KMS-11 (cell line): ENCODE results near the gene CDK2.

Source experiments
- H2AFZ ChIP-seq: fragments of 200-600 bp; sonication (generic); 2 replicates; pipeline ENCODE4 v1.6.1; 2016; ENCODE audit warnings: antibody characterized with exemption, mixed run types, low read depth
- H3K27ac ChIP-seq: fragments of 200-600 bp; sonication (generic); 2 replicates; pipeline ENCODE4 v1.6.1; 2016; ENCODE audit warnings: mild to moderate bottlenecking, mixed run types
- H3K27me3 ChIP-seq: fragments of 200-600 bp; sonication (generic); 2 replicates; pipeline ENCODE4 v1.6.1; 2017; ENCODE audit warnings: mild to moderate bottlenecking, low read depth, mixed run types, moderate library complexity; ENCODE audit not compliant: insufficient read depth
- H3K36me3 ChIP-seq: fragments of 200-600 bp; sonication (generic); 2 replicates; pipeline ENCODE4 v1.6.1; 2017; ENCODE audit warnings: mild to moderate bottlenecking, mixed run types; ENCODE audit not compliant: insufficient read depth
- H3K4me1 ChIP-seq: fragments of 200-600 bp; sonication (generic); 2 replicates; pipeline ENCODE4 v1.6.1; 2016; ENCODE audit warnings: mild to moderate bottlenecking, low read depth, mixed run types; ENCODE audit not compliant: poor library complexity, severe bottlenecking
- H3K4me2 ChIP-seq: fragments of 200-600 bp; sonication (generic); 2 replicates; pipeline ENCODE4 v1.7.0; 2016; ENCODE audit warnings: mild to moderate bottlenecking, mixed run types
- H3K4me3 ChIP-seq: fragments of 200-600 bp; sonication (generic); IDR thresholded peaks from 2 replicates; pipeline ENCODE4 v1.6.1; 2017; ENCODE audit warnings: low read depth, low read length, mixed read lengths; ENCODE audit not compliant: insufficient read depth
- H3K79me2 ChIP-seq: fragments of 200-600 bp; sonication (generic); 2 replicates; pipeline ENCODE4 v1.6.1; 2016; ENCODE audit warnings: low read depth, mixed run types; ENCODE audit not compliant: insufficient read depth
- H3K9ac ChIP-seq: fragments of 200-600 bp; sonication (generic); 2 replicates; pipeline ENCODE4 v1.6.1; 2016; ENCODE audit warnings: mild to moderate bottlenecking, mixed run types
- H4K20me1 ChIP-seq: fragments of 200-600 bp; sonication (generic); 2 replicates; pipeline ENCODE4 v1.6.1; 2016; ENCODE audit warnings: mild to moderate bottlenecking, mixed run types; ENCODE audit not compliant: insufficient read depth
- TF ChIP-seq, protein P1 (sequence below): fragments of 200-600 bp; sonication (generic); conservative IDR thresholded peaks from 2 replicates; pipeline ENCODE4 v1.6.1; 2017; ENCODE audit warnings: low read depth, mild to moderate bottlenecking, antibody characterized with exemption, low read length, moderate library complexity, mixed read lengths

Gene CDK2

DNA sequence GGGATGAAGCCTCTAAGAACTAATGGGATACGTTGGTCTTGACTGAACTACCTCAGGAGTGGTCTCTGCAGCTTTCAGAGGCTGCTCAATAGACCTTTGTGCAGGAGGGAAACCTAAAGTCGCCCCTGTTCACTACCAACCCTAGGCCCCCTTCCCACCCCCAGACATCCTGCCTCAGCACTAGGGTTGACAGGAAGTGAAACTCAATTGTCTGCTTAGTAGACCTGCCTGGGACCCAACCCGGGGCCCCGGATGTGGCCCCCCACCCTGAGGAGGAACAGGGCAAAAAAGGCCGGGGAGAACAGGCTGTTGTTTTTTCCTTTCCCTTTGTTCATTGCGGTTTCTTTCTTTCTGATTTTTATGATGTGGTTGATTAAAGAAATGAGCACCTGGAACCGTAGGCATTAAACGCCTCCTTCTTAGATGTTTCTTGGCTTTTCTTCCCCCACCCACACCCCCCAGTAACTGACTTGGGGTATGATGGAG lies 37.3 kb upstream of the CDK2 start:
- Histone ChIP-seq H3K9ac (peak overlapping the region; percentile 85; the same call in 1 of the 2 replicates), H3K27ac (peak overlapping the region; percentile 93), H3K4me1 (peaks cover 61% of the 10 kb centered on the region), H3K79me2 (peaks cover 24% of the 10 kb centered on the region), H3K4me3 (no peak overlapping the region), H4K20me1 (no peaks in the 10 kb centered on the region), H3K36me3 (no peaks in the 10 kb centered on the region), H3K27me3 (no peaks in the 10 kb centered on the region; the same call in 1 of the 2 replicates), H2AFZ (peak overlapping the region; percentile 38), H3K4me2 (peak overlapping the region; percentile 80)
- TF ChIP-seq, protein P1, sequence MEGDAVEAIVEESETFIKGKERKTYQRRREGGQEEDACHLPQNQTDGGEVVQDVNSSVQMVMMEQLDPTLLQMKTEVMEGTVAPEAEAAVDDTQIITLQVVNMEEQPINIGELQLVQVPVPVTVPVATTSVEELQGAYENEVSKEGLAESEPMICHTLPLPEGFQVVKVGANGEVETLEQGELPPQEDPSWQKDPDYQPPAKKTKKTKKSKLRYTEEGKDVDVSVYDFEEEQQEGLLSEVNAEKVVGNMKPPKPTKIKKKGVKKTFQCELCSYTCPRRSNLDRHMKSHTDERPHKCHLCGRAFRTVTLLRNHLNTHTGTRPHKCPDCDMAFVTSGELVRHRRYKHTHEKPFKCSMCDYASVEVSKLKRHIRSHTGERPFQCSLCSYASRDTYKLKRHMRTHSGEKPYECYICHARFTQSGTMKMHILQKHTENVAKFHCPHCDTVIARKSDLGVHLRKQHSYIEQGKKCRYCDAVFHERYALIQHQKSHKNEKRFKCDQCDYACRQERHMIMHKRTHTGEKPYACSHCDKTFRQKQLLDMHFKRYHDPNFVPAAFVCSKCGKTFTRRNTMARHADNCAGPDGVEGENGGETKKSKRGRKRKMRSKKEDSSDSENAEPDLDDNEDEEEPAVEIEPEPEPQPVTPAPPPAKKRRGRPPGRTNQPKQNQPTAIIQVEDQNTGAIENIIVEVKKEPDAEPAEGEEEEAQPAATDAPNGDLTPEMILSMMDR, result no peak

DNA sequence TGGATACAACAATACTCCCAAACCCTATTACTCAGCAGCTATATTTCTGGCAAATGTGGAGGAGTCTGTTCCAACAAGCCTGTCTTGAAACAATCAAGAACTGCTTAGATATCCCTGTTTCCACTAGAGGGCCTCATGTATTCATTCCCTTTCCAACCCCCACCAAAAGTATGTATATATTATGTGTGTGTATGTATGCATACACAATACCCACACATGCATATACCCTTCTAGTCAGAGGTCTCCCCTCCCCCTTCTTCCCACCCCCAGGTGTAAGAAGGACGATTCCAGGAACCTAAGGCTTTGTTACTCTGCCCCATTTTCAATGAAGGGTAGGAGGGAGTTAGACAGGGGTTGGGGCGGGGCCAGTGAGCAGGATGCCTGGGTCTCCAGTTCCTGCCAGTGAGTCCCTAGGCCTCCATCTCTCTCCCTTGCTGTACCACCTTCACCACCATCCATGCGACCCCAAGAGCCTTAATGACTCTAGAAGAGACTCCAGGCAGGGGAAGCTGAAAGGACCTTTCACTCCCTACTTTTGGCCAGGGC lies 35.8 kb upstream of the CDK2 start, which contains the start of gene DGKA:
DGKA (plus strand) TSS at position 392 of the 546 bp plus-strand sequence. CDS start 5,342 bp downstream, outside the sequence.
- peak within 1 kb of the TSS; percentile 85; the same call in 1 of the 2 replicates for H3K9ac ChIP-seq
- no peaks in the 10 kb centered on the region for H4K20me1 ChIP-seq
- H3K27ac ChIP-seq, result peak within 1 kb of the TSS; percentile 93
- H3K79me2 ChIP-seq, result peaks cover 11% of the 10 kb centered on the region
- H3K4me3 ChIP-seq, result no peak within 1 kb of the TSS
- no peaks in the 10 kb centered on the region for H3K36me3 ChIP-seq
- H3K4me2 ChIP-seq, result peak within 1 kb of the TSS; percentile 80
- peaks cover 46% of the 10 kb centered on the region for H3K4me1 ChIP-seq
- TF ChIP-seq, protein P1, result peak; percentile 93
- H2AFZ ChIP-seq, result peak within 1 kb of the TSS; percentile 77
- H3K27me3 ChIP-seq, result no peaks in the 10 kb centered on the region; the same call in 1 of the 2 replicates

DNA sequence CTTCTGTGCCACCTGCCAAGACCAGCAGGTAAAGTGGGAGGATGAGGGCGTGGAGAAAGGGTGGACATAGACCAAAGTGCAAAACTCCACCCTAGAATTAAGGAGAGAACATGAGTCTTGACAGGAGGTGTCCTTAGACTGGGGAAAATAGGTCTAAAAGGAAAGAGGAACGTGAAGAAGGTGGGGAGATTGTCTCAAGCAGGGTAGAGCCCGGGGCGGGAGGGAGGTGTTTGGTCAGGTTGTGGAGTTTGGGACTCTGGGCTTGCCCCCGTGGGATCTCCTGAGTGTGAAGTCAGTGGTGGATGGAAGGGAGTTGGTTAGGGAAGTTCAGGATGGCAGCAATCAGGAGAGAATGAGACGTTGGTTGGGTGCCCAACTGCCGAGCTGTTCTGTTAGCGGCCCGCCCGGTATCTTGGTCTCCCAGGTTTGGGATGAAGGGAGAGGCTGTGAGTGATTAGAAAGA lies 35.3 kb upstream of the CDK2 start:
- Histone ChIP-seq H3K4me3 (no peak overlapping the region), H3K79me2 (peaks cover 6% of the 10 kb centered on the region), H3K4me1 (peaks cover 41% of the 10 kb centered on the region), H3K27me3 (no peaks in the 10 kb centered on the region; the same call in 1 of the 2 replicates), H4K20me1 (no peaks in the 10 kb centered on the region), H3K4me2 (peak overlapping the region; percentile 80), H2AFZ (peak overlapping the region; percentile 77), H3K36me3 (no peaks in the 10 kb centered on the region), H3K9ac (peak overlapping the region; percentile 39; the same call in 1 of the 2 replicates), H3K27ac (peak overlapping the region; percentile 93)
- TF ChIP-seq, protein P1, result no peak

DNA sequence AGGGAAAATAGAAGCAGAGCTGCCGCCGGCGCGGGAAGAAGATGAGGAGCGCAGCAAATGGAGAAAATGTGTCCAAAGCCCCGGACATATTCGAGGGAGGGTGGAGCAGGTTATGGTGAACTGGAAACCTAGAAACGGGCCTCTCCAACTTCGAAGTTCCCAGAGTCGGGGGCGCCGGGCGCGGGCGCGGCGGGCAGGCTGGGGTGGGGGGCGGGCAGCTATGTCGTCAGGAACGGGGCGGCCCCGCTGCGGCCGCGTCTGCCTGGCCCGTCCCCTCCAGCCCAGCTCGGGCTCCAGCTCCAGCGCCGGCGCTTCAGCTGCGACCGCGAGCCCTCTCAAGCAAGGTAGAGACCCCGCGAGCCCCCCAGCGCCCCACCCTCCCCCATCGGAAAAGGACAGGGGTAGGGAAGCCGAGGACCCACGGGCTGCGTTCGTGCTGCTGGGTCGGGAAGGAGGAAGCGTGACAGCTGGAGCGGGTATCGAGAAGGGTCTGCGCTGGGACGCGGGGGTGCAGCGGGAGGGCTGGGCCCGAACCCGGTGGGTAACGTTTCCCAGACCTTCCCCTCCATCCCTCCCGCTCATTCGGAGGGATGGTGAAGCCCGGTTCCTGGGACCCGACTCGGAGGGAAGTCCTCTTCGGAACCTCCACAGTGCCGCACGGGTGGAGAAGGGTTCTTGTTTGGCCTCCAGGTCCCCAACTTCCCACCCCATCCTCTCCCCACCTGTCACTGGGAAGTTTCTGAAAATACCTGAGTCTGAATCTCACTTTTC lies 34.7 kb upstream of the CDK2 start:
- Histone ChIP-seq H3K79me2 (peaks cover 3% of the 10 kb centered on the region), H3K4me1 (peaks cover 40% of the 10 kb centered on the region)

More for the DNA sequence above, 34.7 kb upstream of the CDK2 start:
- H3K4me2 ChIP-seq, result peak overlapping the region; percentile 80
- no peaks in the 10 kb centered on the region; the same call in 1 of the 2 replicates for H3K27me3 ChIP-seq
- H3K36me3 ChIP-seq, result no peaks in the 10 kb centered on the region
- no peak overlapping the region for H3K4me3 ChIP-seq
- peak overlapping the region; percentile 39; the same call in 1 of the 2 replicates for H3K9ac ChIP-seq
- TF ChIP-seq, protein P1, result no peak
- H2AFZ ChIP-seq, result peak overlapping the region; percentile 77
- H3K27ac ChIP-seq, result peak overlapping the region; percentile 93
- no peaks in the 10 kb centered on the region for H4K20me1 ChIP-seq
